GM12878 (cell line): ENCODE data around the gene ROR2. TPM values are rescaled to one million over a fixed set of nuclear protein-coding genes. Genes with fewer than 3 reads are reported as not detected.

Experiments
- ATAC-seq: fragments of 200-7000 bp; cut with Tn5 transposase; 3 replicates; pipeline ENCODE4 v1.9.1; 2020; ENCODE audit warnings: mild to moderate bottlenecking, moderate library complexity
- BruUV-seq: library from RNA; stranded (reverse); fragments of 400-500 nt; replicated peaks from 2 replicates; lab custom pipeline; 2021; lab: Mats Ljungman, UMichigan
- CTCF ChIA-PET: fragments of 300-600 bp; sonication (Branson Sonifier 250); formaldehyde crosslinking; extraction: SDS; loops from one replicate; lab custom pipeline; 2021; ENCODE audit warnings: inconsistent platforms; lab: Yijun Ruan, JAX
- POLR2A ChIA-PET: fragments of 350-600 bp; formaldehyde crosslinking; extraction: SDS; loops from one replicate; lab custom pipeline; 2021; ENCODE audit warnings: inconsistent platforms; lab: Charles Lee
- RAD21 ChIA-PET: fragments of 300-600 bp; sonication (Branson Sonifier 250); formaldehyde crosslinking; loops from one replicate; lab custom pipeline; 2023; ENCODE audit warnings: antibody characterized with exemption; ENCODE audit not compliant: unreplicated experiment; lab: Charles Lee
- SMC1A ChIA-PET: fragments of 300-600 bp; sonication (Branson Sonifier 250); formaldehyde crosslinking; loops from one replicate; lab custom pipeline; 2023; ENCODE audit not compliant: unreplicated experiment, uncharacterized antibody; lab: Charles Lee
- DNase-seq: peaks from one replicate; pipeline ENCODE4 v3.0.0-alpha.2; 2011; ENCODE audit warnings: low read depth, low spot score
- FAIRE-seq: peaks from 3 replicates; lab custom pipeline; 2011; peaks lifted over from hg19 to GRCh38; lab: Jason Lieb, UNC
- H2AFZ ChIP-seq: 2 replicates; pipeline ENCODE4 v1.6.0; 2011; ENCODE audit warnings: low read depth, low read length, control low read depth; ENCODE audit not compliant: control insufficient read depth
- H3K27ac ChIP-seq: 2 replicates; pipeline ENCODE4 v1.5.1; 2011; ENCODE audit warnings: control low read depth; ENCODE audit not compliant: control insufficient read depth, insufficient read depth
- H3K27me3 ChIP-seq, 2 experiments: replicated peaks in 1 of 2; 2 replicates each; pipeline versions ENCODE4 v1.6.0 to v1.6.1; 2011; ENCODE audit warnings: low read length in 1 of 2; ENCODE audit not compliant: control insufficient read depth in 2 of 2, insufficient read depth in 2 of 2
- H3K36me3 ChIP-seq, 2 experiments: 2 replicates each; pipeline ENCODE4 v1.5.1; 2011; ENCODE audit warnings: low read length in 1 of 2; ENCODE audit not compliant: control insufficient read depth in 2 of 2, insufficient read depth in 2 of 2
- H3K4me1 ChIP-seq: 2 replicates; pipeline ENCODE4 v1.6.1; 2011; ENCODE audit warnings: mild to moderate bottlenecking, low read length, moderate library complexity, mixed read lengths; ENCODE audit not compliant: control insufficient read depth, insufficient read depth
- H3K4me2 ChIP-seq: 2 replicates; pipeline ENCODE4 v1.6.0; 2011; ENCODE audit warnings: control low read depth; ENCODE audit not compliant: control insufficient read depth, insufficient read depth
- H3K4me3 ChIP-seq: fragments of 200-600 bp; sonication (generic); 2 replicates; pipeline ENCODE4 v1.5.1; 2016
- H3K79me2 ChIP-seq: 2 replicates; pipeline ENCODE4 v1.6.0; 2011; ENCODE audit warnings: low read length; ENCODE audit not compliant: control insufficient read depth, insufficient read depth
- H3K9ac ChIP-seq: 2 replicates; pipeline ENCODE4 v1.8.0; 2011; ENCODE audit warnings: low read length, control low read depth, mixed read lengths; ENCODE audit not compliant: control insufficient read depth, insufficient read depth
- H3K9me3 ChIP-seq: replicated peaks from 3 replicates; pipeline ENCODE4 v1.5.1; 2011; ENCODE audit warnings: mild to moderate bottlenecking, low read length; ENCODE audit not compliant: control insufficient read depth, insufficient read depth
- H4K20me1 ChIP-seq: 2 replicates; pipeline ENCODE4 v1.6.0; 2011; ENCODE audit not compliant: control insufficient read depth, insufficient read depth
- BACH1 ChIP-seq: fragments of 450-650 bp; IDR thresholded peaks from 2 replicates; pipeline ENCODE4 v1.6.1; 2017; ENCODE audit warnings: mild to moderate bottlenecking, borderline replicate concordance
- BCL11A ChIP-seq: IDR thresholded peaks from 2 replicates; pipeline ENCODE4 v1.6.1; 2011; ENCODE audit warnings: low read depth, low read length
- BMI1 ChIP-seq: fragments of 450-650 bp; IDR thresholded peaks from 2 replicates; pipeline ENCODE4 v1.6.1; 2016; ENCODE audit warnings: mild to moderate bottlenecking, moderate library complexity, borderline replicate concordance
- BRCA1 ChIP-seq: IDR thresholded peaks from 2 replicates; pipeline ENCODE4 v1.6.1; 2011; ENCODE audit warnings: low read depth, low read length, improper control_type of control experiment
- CBFB ChIP-seq: IDR thresholded peaks from 2 replicates; pipeline ENCODE4 v1.6.1; 2016; ENCODE audit warnings: antibody characterized with exemption, low read depth
- EP300 ChIP-seq, 2 experiments: fragments of 150-350 bp in 1 of 2; IDR thresholded peaks; 2 replicates each; pipeline ENCODE4 v1.6.1; 2011 to 2012; ENCODE audit warnings: low read depth in 2 of 2, low read length in 2 of 2, borderline replicate concordance in 1 of 2, improper control_type of control experiment in 1 of 2, inconsistent platforms in 1 of 2; ENCODE audit not compliant: control insufficient read depth in 1 of 2
- ESRRA ChIP-seq: IDR thresholded peaks from 2 replicates; pipeline ENCODE4 v1.6.1; 2012; ENCODE audit warnings: mild to moderate bottlenecking, low read length, improper control_type of control experiment
- NR2C1 ChIP-seq: fragments of 450-650 bp; IDR thresholded peaks from 2 replicates; pipeline ENCODE4 v1.6.1; 2017; ENCODE audit warnings: antibody characterized with exemption, mild to moderate bottlenecking, moderate library complexity
- PML ChIP-seq: IDR thresholded peaks from 2 replicates; pipeline ENCODE4 v1.6.1; 2012; ENCODE audit warnings: low read length, inconsistent platforms
- POLR2A ChIP-seq: IDR thresholded peaks from 2 replicates; pipeline ENCODE4 v1.6.1; 2011; ENCODE audit warnings: low read depth, mild to moderate bottlenecking, low read length
- RB1 ChIP-seq: fragments of 450-650 bp; formaldehyde crosslinking; IDR thresholded peaks from 2 replicates; pipeline ENCODE4 v1.6.1; 2017; ENCODE audit warnings: mild to moderate bottlenecking, borderline replicate concordance
- RUNX3 ChIP-seq: IDR thresholded peaks from 2 replicates; pipeline ENCODE4 v1.6.1; 2012; ENCODE audit warnings: low read length, inconsistent platforms
- TCF12 ChIP-seq: IDR thresholded peaks from 2 replicates; pipeline ENCODE4 v1.6.1; 2011; ENCODE audit warnings: low read depth, mild to moderate bottlenecking, low read length
- ZNF217 ChIP-seq: fragments of 450-650 bp; IDR thresholded peaks from 2 replicates; pipeline ENCODE4 v1.6.1; 2017; ENCODE audit warnings: antibody characterized with exemption, mild to moderate bottlenecking
- WGBS: methylation state at CpG from one replicate; pipeline ENCODE4 v1.1.6; 2016; ENCODE audit warnings: low lambda C conversion rate; ENCODE audit not compliant: insufficient replicate concordance, insufficient coverage; ENCODE audit errors: missing lambda C conversion rate; 5-methylcytosine and 5-hydroxymethylcytosine counted together
- in situ Hi-C: fragments of 300-500 bp; cut with MboI; formaldehyde crosslinking; loops from 9 replicates; pipeline ENCODE4 v1.14.3; 2018; ENCODE audit warnings: mixed read lengths
- intact Hi-C: fragments of 100-400 bp; cut with micrococcal nuclease; formaldehyde crosslinking; loops from one replicate; pipeline ENCODE4 v1.14.2; 2022; ENCODE audit not compliant: unreplicated experiment
- polyA plus RNA-seq, 11 experiments: library from polyadenylated mRNA; depleted of rRNA in 4 of 11; unstranded in 6 of 11; stranded (reverse) in 5 of 11; fragments of >200 nt; fragmentation: Nextera tagmentation in 4 of 11; fragmentation: Illumina TruSeq in 1 of 11; extraction: Ambion mirVana in 4 of 11; extraction: Trizol in 1 of 11; gene quantifications; 1 replicate in 1 of 11; 2 replicates in 10 of 11; pipeline versions ENCODE4 v1.2.1 to v1.2.3, GENCODE V29; 2011 to 2016; ENCODE audit warnings: inconsistent platforms in 2 of 11, missing spikeins in 2 of 11, low read depth in 1 of 11
- total RNA-seq, 4 experiments: library from RNA; depleted of rRNA in 3 of 4; stranded (reverse); fragments of >200 nt in 3 of 4; fragmentation: Illumina TruSeq in 1 of 4; extraction: Trizol in 1 of 4; gene quantifications; 2 replicates each; pipeline versions ENCODE4 v1.2.1 to v1.2.3, GENCODE V29; 2013 to 2021

Gene ROR2
- total and polyA plus RNA-seq, 10 of the 15 experiments (the other 5 are each of a cell fraction or from before 2014, with no cell fraction given): 0.03 to 0.05 TPM; not detected in 8

DNA sequence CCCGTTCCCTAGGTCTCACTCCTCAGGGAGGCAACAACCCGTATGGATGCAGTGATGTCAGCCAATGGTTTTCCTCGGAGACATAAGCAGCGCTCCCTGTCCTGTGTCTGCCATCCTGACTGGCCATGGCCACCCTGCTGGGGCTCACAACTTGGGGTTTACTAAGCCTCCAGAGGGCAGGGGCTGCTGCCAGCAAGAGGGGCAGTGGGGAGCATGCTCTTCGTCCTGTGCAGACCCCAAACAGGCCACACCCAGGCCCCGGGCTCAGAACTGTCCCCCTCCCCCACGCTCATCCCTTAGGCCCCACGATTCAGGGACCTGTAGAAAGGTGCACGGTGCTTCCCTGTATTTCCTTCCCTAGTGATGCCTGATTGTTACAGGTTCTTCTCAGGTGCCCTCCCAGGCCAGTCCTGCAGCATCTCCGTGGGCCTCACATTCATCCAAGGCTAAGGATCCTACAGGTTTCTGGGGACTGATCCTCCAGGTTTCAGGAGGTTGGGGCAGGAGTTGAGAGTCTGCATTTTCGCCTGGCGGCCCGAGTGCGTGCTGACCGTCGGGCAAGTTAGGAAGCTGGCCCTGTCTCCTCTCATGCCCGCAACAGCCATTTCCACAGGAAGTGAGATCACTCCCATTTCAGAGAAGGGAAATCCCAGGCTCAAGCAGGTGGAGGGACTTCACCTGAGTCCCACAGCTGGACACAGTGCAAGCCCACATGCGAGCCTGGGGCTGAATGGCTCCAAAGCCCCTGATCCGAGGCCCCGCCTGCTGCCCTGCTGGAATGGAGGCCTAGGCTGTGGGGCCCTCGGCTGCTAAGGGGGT lies 217.6 kb downstream of the ROR2 start:
- TF ChIP-seq ZNF217 (no peak), BMI1 (no peak), TCF12 (peak; percentile 78), RUNX3 (peak; percentile 16; the same call in 1 of the 2 replicates)
- ATAC-seq: peak; percentile 73
- no TSS peak for BruUV-seq

DNA sequence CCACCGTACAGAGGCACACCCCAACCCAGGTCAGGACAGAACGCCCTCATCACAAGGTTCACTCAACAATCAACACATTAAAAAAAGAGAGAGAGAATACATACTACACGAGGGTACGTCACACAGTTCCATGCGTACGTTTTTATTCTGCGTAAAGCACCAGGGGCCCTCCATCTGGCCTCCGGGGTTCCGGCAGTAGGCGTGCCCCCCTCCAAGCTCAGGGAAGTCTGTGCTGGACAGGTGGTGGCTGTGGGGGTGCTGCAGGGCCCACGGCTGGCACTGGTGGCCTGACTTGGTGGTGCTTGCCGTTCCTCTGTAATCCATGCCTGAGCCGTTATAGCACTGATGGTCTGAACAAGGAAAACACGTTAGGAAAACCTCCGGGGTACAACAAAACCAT lies 219.2 kb downstream of the ROR2 start:
- in situ Hi-C loops (loop anchor here (5.0 kb wide), 1 partner anchor 819 kb away; no protein-coding TSS in a partner anchor), intact Hi-C loops (no loop called here)
- Histone ChIP-seq H4K20me1 (0 out of 2 replicates have a peak, but pooled peaks cover 3% of the 10 kb centered on the region), H3K27me3 (no peaks in the 10 kb centered on the region; a peak in 1 of 4 replicates), H3K36me3 (no peaks in the 10 kb centered on the region), H3K79me2 (no peaks in the 10 kb centered on the region), H3K9me3 (no peaks in the 10 kb centered on the region), H3K9ac (no peak overlapping the region), H3K4me3 (no peak overlapping the region), H3K4me2 (no peak overlapping the region), H2AFZ (no peak overlapping the region), H3K27ac (no peak overlapping the region), H3K4me1 (no peaks in the 10 kb centered on the region)
- DNase-seq (no peak), FAIRE-seq (no peak), ATAC-seq (no peak)
- ChIA-PET SMC1A (no interaction called here), CTCF (no interaction called here), RAD21 (no interaction called here), POLR2A (no interaction called here)
- no TSS peak for BruUV-seq
- WGBS: 53% methylated on average over 15 of the region's 15 CpGs
- TF ChIP-seq CBFB (no peak), RB1 (no peak), ESRRA (no peak), BACH1 (no peak), BRCA1 (no peak), POLR2A (no peak), PML (no peak), EP300 (IDR thresholded peaks at IDR 0.05; ENCODE audit: borderline replicate concordance in 1 of 2, control insufficient read depth in 1 of 2, low read depth in 2 of 2, low read length in 2 of 2) (no peak), BCL11A (no peak), NR2C1 (no peak)

More for the DNA sequence above, 217.6 kb downstream of the ROR2 start:
- no peaks in the 10 kb centered on the region for H3K79me2 ChIP-seq
- H3K9ac ChIP-seq: no peak overlapping the region
- no peak overlapping the region for H2AFZ ChIP-seq
- ChIA-PET SMC1A (no interaction called here), CTCF (no interaction called here), POLR2A (no interaction called here), RAD21 (no interaction called here)
- H3K27ac ChIP-seq: no peak overlapping the region
- in situ Hi-C loops (loop anchor here (5.0 kb wide), 1 partner anchor 820 kb away; no protein-coding TSS in a partner anchor), intact Hi-C loops (no loop called here)
- 0 out of 2 replicates have a peak, but pooled peaks cover 3% of the 10 kb centered on the region for H4K20me1 ChIP-seq
- H3K27me3 ChIP-seq: no peaks in the 10 kb centered on the region; a peak in 1 of 4 replicates
- H3K4me2 ChIP-seq: no peak overlapping the region
- no peak for DNase-seq
- 44% methylated on average over 21 of the region's 21 CpGs for WGBS
- no peaks in the 10 kb centered on the region for H3K4me1 ChIP-seq
- no peak for FAIRE-seq
- H3K4me3 ChIP-seq: no peak overlapping the region
- H3K36me3 ChIP-seq: no peaks in the 10 kb centered on the region
- no peaks in the 10 kb centered on the region for H3K9me3 ChIP-seq
